Cardiac muscle cell (in vitro differentiated cells and primary cell): ENCODE data around the gene PDE7B. TPM values are rescaled to one million over a fixed set of nuclear protein-coding genes. Genes with fewer than 3 reads are reported as not detected.

ENCODE experiments used
- DNase-seq, 2 donors: peaks; one replicate each; pipeline versions ENCODE4 v3.0.0 to v3.0.0-alpha.2; 2010 to 2017; ENCODE audit warnings: low read depth in 1 of 2, low spot score in 1 of 2
- H3K27ac ChIP-seq: fragments of 200-600 bp; sonication (generic); 2 replicates; pipeline ENCODE4 v1.5.1; 2016
- H3K27me3 ChIP-seq: fragments of 200-600 bp; sonication (generic); 2 replicates; pipeline ENCODE4 v1.6.0; 2016; ENCODE audit warnings: control low read depth
- H3K36me3 ChIP-seq: fragments of 200-600 bp; sonication (generic); 2 replicates; pipeline ENCODE4 v1.5.1; 2016; ENCODE audit warnings: control low read depth
- H3K4me1 ChIP-seq: fragments of 200-600 bp; sonication (generic); 2 replicates; pipeline ENCODE4 v1.8.1; 2017; ENCODE audit warnings: low read depth, mild to moderate bottlenecking, mixed run types
- H3K4me3 ChIP-seq: fragments of 200-600 bp; sonication (generic); 2 replicates; pipeline ENCODE4 v1.5.1; 2016; ENCODE audit warnings: mild to moderate bottlenecking
- H3K9me3 ChIP-seq: fragments of 200-600 bp; sonication (generic); 2 replicates; pipeline ENCODE4 v1.5.1; 2017; ENCODE audit warnings: low read depth, mild to moderate bottlenecking, control low read depth
- CTCF ChIP-seq: IDR thresholded peaks from 2 replicates; pipeline ENCODE4 v1.5.1; 2012; ENCODE audit warnings: low read depth, mild to moderate bottlenecking, low read length
- polyA plus RNA-seq: library from polyadenylated mRNA; unstranded; fragments of >200 nt; fragmentation: Nextera tagmentation; extraction: Ambion mirVana; gene quantifications from 2 replicates; pipeline ENCODE4 v1.2.1, GENCODE V29; 2016
- total RNA-seq: library from RNA; depleted of rRNA; stranded (reverse); fragments of >200 nt; gene quantifications from 2 replicates; pipeline ENCODE4 v1.2.3, GENCODE V29; 2016

PDE7B gene
- total and polyA plus RNA-seq, 2 experiments from 2014 or later = 0.04 to 0.60 TPM

- no peaks in the 10 kb centered on the region for H3K4me1 ChIP-seq
- no peaks in the 10 kb centered on the region for H3K9me3 ChIP-seq
- TF ChIP-seq CTCF = no peak
- no peaks in the 10 kb centered on the region for H3K36me3 ChIP-seq
- H3K27ac ChIP-seq = no peak overlapping the region
- no peaks in the 10 kb centered on the region for H3K27me3 ChIP-seq
- no peak overlapping the region for H3K4me3 ChIP-seq
- DNase-seq = peak in 1 of 2 donors; percentile 97
Measured at GRCh38 chr6:135901774-135902524, 50.4 kb downstream of the PDE7B start.

- Histone ChIP-seq H3K27me3 (no peaks in the 10 kb centered on the region), H3K9me3 (no peaks in the 10 kb centered on the region), H3K36me3 (no peaks in the 10 kb centered on the region), H3K4me3 (no peak overlapping the region), H3K27ac (no peak overlapping the region), H3K4me1 (no peaks in the 10 kb centered on the region)
- DNase-seq = peak in 1 of 2 donors; percentile 57
- no peak for TF ChIP-seq CTCF
Measured at GRCh38 chr6:135902756-135903331, 51.3 kb downstream of the PDE7B start.

GRCh38 chr6:135904666-135905065, 53.2 kb downstream of the PDE7B start:
- Histone ChIP-seq H3K36me3 (no peaks in the 10 kb centered on the region), H3K4me3 (no peak overlapping the region), H3K4me1 (no peaks in the 10 kb centered on the region), H3K9me3 (no peaks in the 10 kb centered on the region), H3K27me3 (no peaks in the 10 kb centered on the region), H3K27ac (no peak overlapping the region)
- no peak for DNase-seq
- no peak for TF ChIP-seq CTCF

GRCh38 chr6:135905604-135906300, 54.3 kb downstream of the PDE7B start:
- no peaks in the 10 kb centered on the region for H3K4me1 ChIP-seq
- TF ChIP-seq CTCF = no peak
- no peak overlapping the region for H3K4me3 ChIP-seq
- DNase-seq = no peak
- H3K27ac ChIP-seq = no peak overlapping the region
- no peaks in the 10 kb centered on the region for H3K36me3 ChIP-seq
- no peaks in the 10 kb centered on the region for H3K9me3 ChIP-seq
- H3K27me3 ChIP-seq = no peaks in the 10 kb centered on the region

- peak in 1 of 2 donors; percentile 37 for DNase-seq
- Histone ChIP-seq H3K4me1 (no peaks in the 10 kb centered on the region), H3K9me3 (no peaks in the 10 kb centered on the region), H3K27ac (no peak overlapping the region), H3K4me3 (no peak overlapping the region), H3K36me3 (no peaks in the 10 kb centered on the region), H3K27me3 (no peaks in the 10 kb centered on the region)
- TF ChIP-seq CTCF = no peak
Measured at GRCh38 chr6:135906542-135906941, 55.0 kb downstream of the PDE7B start.
